Stimulated activated CD4-positive, alpha-beta T cell treated with anti-CD3 and anti-CD28 coated beads, Interleukin-1b, Interleukin-23, amount 100 ng/mL, for 24 hours (primary cell): ENCODE measurements around the gene VILL.
"Not testable (repeated sequence)": the region's sequence is repeated elsewhere in the genome, so short reads cannot be mapped to it uniquely, and the experiment has no call there.

Source experiments
- DNase-seq, 4 experiments: peaks; one replicate each; pipeline ENCODE4 v3.0.0-alpha.2; 2020; ENCODE audit warnings: low read depth in 4 of 4, low spot score in 1 of 4

Gene VILL

DNA sequence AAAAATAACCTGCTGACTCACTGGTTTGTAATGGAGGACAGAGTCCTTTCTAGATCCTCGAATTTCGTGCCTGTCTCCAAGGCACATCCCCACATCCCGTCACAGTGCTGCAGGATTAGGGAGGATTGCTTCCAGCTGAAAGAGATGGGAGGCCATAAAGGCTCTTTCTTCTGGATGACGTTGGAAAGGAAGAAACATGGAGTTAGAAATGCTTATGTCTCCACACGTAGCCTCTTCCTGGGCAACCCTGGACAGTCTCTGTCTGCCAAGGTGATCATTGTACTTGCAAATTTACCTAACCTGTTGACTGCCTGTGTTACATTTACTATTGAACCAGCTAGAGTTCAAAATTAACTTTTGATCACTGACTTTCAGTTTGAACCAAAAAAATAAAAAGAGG is 27.6 kb upstream of the VILL start:
- no peak for DNase-seq

DNA sequence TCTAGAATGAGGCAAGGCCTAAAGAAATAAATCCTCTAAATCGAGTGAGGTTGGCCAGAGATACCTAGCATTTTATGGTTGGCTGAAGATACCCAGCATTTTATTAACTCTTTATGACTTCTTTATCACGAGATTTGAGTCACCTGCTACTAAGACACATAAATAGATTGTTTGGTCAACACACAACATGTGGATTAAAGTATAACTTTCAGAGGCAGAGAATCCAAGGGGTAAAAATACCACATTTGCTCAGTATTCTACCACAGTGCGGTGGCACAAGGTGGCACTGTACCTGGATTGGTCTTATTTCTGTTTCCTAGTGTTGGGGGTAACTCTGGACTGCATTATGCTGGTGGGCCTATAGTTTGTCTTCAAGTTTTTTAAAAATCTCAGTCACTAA is 27.0 kb upstream of the VILL start:
- DNase-seq, result no peak

DNA sequence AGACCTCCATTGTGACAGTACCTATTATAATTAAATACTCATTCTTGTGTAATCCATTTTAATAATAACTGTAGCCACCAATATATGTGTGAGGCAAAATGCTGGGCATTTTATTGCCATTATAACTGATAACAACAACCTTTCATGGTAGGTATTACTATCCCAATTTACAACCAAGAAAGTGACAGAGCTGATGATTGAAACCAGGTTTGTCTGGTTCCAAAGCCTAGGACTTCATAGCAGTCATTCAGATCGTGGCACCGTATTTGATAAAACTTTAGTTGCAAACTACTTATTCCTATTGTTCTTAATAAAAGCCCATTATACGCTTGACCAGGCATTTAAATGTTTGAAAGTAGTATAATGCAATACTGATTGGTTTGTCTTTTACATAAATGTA is 26.4 kb upstream of the VILL start:
- DNase-seq, result no peak

DNA sequence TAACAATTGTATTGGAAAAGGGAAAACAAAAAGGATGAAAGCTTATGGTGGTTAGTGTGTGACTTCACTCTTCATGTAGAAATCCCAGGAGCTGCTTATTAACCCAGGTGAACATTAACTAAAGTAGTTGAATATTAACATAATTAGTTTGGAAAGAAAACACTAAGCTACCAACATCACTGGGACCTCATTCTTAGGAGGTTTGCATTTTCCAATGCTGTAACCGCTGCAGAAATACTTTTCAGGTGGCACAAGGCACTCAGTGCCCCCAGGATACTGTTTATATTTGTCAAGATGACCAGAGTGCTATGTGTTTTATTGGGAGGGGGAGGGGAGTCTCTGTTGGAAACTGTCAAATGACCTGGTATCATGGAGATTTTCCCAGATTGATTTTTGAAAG is 25.9 kb upstream of the VILL start:
- DNase-seq, result no peak

DNA sequence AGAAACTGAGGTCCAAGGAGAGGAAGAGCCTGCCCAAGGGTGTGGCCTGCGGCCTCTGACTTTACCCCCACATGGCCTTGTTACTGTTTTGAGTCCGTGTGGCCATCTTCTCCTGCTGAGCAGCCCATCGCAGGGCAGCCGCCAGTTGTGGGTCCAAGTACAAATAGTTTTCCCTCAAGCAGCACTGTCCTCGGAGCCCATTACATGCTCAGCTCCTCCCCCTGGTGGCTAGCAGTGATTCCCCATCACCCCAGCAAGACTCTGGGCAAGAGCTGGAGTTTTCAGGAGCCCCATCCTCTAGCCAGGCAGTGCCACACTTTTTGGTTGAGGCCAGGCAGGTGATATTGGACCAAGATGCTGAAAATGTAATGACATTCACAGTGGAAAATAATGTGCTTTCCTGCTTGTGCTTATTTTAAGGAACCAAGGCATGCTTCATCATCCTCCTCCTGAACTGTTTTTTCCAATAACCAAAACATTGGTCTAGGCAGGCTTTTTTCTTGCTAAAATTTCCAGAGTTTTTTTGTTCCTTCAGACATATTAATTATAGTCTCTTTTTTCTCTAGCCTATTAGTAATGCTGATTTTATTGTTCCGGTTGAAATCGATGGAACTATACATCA is 23.2 kb upstream of the VILL start:
- peak; percentile 7 to 50 (median 20) for DNase-seq

DNA sequence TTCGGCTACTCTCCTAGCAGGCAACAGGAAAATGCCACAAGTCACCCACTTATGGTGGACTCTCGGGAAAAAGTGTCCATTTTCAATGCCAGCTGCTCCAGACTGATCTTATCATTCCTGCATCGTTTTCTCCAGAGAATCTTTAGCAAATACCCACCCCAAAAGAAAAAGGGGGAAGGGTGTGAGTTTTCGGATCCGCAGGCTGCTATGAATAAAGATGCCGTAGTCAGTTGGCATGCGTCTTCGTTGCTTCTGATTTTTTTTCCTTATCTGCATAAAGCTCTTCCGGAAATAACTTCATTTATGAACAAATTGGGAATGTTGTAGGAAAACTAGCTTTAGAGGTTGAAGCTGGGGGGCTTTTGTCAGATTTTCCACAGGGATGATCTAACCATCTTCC is 22.4 kb upstream of the VILL start:
- no peak for DNase-seq

DNA sequence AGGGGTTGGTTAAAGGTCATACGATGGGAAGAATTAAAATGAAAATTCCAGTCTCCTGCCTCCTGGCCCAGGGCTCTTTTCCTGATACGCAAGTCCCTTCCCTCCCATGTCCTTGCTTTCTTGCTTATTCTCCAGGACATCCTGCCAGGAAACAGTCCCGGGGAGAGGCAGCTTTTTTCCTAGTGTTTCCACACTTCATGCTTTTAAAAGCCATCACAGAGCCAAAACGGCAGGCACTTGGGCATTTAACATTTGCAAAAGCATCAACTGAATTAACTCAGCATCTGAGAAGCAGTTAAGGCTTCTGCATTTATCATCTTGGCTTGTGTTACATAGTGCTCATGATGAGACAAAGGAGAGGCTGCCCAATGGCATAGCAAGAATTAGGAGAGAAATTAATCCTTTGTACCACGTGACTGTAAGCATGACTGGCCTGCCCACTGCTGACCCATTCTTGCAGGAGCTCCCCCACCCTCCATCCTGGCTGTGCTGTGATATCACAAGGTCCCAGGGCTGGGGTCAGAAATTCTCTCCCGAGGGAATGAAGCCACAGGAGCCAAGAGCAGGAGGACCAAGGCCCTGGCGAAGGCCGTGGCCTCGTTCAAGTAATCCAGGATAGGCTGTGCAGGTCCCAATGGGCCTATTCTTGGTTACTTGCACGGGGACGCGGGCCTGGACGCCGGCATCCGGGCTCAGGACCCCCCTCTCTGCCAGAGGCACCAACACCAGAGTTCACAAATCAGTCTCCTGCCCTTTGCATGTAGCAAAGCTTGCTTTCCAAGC is 21.6 kb upstream of the VILL start:
- DNase-seq, result no peak

DNA sequence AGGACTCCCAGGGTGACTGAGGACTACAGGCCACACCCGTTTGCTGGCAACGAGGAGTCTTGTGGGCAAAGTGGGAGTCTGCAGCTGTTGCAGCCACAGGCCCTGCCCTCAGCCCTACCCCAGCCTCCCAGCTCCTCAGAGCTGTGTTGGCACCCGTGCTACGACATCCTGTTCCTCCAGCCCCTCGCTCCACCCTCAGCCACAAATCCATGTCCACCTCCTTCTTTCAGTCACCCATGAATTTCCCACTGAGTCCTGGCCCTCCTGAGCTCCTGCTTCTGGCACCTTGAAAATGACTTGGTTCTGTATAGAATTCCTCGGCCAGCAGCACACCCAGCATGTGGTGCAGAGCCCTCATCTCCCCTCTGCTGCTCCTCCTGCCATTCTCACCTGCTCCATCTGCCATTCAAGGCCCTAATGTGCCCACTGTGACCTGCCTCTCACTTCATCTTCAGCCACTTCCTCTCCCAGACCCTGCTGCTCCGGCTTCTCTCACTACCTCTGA is 20.9 kb upstream of the VILL start:
- no peak for DNase-seq

DNA sequence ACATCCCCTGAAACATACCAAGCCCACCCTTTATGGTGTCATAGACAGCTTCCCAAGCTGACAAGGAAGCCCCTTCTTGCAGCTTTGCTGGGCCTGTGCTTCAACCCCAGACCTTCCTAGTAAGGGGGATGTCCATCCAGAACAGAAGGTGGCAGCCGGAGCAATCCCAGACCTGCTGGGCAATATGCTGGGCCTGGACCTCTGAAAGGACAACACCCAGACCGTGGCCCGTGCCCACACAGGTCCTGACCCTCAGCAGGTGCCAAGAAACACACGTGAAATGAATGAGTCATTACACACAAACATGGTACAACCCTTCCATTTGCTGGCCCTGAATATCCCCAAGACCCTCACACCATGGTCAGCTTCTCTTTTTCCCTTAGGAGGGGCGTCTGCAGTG is 19.8 kb upstream of the VILL start:
- DNase-seq, result no peak

DNA sequence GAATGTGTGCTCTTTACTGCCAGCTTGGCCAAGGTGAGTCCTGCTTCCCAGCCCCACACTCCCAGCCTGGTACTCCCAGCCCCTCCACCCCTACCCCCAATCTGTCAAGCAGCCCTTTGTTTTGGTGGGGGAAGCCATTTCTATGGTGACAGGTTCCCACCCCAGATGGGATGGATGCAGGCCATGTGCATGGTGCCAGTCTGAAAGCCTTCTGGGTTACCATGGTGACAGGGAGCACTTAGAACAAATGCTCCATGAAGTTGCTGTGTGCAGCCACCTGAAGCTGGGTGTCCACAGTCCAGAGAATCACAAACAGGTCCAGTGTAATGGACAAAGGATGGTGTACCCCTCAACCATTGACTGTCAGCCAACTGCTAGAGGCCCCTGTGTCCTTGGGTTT is 19.1 kb upstream of the VILL start:
- DNase-seq, result no peak

DNA sequence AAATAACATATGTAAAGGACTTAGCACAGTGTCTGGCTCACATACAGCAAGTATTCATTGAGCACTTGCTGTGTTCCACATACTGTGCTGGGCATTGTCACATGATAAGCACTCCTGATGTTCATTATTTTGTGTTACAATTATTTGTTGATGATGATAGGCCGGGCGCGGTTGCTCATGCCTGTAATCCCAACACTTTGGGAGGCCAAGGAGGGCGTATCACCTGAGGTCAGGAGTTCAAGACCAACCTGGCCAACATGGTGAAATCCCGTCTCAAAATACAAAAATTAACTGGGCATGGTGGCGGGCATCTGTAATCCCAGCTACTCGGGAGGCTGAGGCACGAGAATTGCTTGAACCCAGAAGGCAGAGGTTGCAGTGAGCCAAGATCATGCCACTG is 18.5 kb upstream of the VILL start:
- DNase-seq, result not testable (repeated sequence)

DNA sequence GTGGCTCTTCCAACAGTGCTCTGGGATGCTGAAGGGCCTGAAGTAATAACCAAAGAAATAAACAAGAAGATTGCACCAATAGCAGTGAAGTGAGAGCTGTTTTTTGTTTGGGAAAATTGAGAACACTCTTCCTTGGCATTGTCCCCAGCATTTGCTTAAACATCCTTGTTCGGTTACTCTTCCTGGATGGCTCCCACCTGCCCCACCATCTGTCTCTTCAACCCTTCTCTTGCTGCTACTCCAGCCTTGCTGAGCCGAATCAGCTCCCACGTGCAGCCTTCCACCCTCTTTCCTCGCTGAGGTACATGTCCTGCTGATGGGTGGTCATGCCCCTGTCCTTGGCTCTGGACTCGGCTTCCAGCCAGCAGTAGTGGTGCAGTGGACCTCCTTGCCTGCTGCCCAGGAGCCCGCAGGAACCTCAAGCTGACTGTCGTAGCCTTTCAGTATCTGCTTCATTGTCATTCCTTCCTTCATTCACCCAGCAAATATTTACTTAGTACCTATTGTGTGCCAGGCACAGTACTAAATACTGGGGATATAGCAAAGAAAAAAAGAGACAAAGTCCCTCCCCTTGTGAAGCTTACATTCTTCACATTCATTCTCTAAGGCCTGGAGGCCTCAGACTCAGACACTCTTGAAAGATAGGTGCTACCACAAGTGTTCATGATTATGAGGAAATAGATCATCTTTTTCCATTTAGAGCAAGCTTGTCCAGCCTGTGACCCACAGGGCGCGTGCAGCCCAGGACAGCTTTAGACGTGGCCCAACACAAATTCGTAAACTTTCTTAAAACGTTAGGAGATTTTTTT is 17.1 kb upstream of the VILL start:
- no peak for DNase-seq

DNA sequence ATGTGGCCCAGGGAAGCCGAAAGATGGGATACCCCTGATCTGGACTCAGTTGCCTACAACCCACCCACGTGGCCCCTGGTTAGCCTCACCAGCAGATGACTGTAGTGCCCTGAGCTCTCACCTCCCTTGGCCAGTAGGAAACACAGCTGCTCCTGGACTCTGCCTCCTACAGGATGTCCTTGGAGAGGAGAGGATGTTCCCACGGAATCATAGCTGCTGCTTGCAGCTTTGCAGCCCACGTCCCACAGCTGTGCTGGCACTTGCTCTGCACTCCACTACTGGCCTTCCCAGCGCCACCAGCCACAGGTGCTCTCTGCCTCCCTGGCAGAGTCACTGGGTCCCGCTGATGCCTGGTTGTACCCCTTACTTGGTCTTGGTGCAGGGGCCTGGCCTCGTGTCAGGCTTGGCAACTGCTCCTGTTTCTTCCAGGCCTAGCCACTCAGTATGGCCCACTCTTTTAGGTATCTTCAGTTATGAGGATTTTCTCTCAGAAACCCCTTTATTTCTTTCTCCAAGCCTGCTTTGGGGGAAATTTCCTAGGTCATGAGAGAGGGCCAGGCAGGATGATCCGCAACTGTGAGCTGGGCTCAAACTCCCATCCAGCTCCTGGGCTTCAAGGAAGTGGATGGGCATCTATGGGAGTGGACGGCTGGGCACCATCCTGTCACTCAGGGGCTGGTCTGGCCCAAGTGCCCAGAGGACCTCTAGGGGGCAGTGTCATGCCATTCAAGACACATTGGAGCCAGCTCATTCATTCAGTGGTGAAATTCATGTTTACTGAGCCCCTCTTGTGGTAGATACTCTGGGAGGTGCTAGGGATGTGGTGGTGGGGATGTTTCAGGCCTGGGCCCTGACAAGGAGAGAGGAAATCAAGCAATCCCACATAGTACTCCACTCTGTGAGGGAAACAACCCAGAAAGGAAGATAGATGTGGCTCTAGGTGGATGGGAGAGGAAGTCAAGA is 16.2 kb upstream of the VILL start:
- DNase-seq, result peak; percentile 42 to 48 (median 46)

DNA sequence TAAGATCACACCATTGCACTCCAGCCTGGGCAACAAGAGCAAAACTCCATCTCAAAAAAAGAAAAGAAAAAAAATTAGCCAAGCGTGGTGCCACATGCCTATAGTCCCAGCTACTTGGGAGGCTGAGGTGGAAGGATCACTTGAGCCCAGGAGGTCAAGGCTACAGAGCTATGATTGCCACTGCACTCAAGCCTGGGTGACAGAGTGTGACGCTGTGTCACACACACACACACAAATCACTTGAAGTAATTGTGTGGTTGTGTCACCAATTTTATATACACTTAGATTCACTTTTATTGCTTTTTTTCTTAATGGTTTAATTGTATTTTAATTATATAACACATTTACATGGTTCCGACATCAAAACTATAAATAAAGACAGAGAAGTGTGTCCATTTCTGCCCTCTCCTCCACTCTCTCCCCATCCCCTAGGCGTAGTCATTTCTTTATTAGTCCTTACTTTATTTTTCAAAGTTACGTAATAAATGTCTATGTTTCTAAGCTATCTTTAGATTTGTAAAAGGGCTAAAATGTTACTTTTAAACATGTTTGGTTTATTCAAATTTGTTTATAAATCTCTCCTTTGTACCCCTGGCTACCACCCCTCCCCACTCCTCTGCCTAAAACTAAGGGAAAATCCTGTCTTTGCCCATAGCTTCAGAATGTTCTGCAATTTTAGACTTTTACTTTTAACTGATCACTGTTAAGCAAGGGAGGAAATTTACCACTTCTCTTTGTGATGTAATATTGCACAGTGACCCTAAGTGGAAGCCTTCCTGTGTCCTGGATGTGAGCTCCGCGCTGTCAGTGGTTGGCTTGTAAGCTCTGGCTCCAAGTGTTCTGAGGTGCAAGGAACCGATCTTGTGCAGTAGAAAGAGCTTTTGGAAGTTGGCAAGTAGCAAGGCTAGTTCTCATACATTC is 10.8 kb upstream of the VILL start:
- no peak for DNase-seq

DNA sequence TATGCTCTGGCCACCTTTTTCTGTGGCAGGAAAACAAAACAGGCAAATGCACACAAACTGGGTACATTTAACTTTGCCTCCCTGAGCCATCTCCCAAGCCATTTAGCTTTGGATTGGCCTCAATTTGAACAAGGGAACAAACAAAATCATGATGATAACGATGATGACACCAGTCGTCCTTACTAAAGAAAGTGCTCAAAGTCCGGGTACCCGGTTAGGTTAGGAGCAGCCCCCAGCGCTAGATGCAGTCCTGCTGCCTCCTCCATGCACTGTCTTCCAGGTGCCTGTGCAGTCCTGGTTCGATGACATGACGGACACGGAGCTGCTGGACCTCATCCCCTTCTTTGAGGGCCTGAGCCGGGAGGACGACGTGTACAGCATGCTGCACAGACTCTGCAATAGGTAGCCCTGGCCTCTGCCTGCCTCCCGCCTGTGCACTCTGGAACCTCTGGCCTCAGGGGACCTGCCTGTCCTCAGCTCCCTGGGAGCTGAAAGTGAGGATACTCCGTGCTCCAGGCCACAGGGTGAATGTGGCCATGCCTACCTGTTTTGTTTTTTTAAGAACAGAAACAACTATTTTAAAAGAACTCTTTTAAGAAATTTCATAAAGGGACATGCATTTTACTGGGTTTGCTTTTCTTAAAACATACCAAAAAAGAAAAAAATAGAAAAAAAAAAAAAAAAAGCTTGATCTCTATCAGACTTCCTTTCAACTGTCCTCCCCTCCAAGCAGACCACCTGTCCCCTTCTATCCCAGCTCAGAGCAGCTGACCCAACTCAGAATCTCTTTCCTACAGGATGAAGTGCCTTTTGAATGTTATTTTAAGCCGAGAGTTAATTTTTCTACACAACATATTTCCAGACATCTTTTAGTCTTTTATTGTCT is 9.9 kb upstream of the VILL start:
- DNase-seq, result no peak

DNA sequence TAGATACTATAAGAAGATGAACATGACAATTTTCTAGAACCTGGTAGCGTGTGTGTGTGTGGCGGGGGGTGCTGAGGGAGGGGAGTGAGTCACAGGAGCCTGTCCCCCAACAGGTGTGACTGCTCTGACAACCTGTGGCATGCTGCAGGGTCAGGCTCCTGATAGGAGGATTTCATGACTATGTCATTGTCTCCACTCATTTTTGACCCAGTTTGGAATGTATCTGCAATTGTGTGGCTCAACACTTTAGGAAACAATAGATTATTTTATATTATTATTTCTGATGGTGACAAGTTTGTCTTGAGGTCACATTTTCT is 9.3 kb upstream of the VILL start:
- DNase-seq, result no peak

DNA sequence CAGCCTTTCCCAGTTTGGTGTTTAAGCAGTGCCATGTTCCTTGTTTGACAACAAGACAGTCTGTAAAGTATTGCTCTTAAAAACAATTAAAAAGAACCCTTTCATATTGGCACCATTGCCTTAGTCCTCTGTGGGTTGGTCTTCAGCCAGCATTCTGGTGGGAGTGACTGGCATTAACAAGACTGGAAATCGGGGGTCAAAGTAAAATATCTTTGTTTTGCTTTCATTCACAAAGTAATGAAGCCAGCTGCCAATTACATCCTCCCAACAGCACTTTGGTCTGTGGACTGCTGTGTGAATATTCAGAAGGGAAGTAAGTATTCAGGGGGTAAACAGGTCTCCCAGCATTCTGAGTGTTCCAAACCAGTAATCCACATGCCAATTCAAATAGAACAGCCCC is 8.3 kb upstream of the VILL start:
- no peak for DNase-seq

DNA sequence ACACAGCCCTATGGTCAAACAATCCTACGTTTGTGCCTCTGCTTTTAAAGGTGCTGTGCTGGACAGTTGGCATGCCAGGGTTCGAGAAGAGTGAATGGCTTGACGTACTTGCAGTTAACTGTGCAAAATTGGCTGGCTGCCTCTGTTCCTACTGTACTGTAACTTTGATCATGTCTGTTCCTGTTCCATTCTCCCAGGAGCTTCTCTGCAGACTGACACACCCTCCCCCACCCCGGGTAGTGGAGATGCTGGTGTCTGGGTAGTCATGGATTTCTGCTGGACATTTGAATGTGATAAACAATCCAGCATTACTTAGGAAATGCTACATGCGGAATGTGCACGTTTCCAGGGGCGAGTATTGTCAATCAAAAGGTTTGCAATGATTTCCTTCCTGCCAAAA is 6.5 kb upstream of the VILL start:
- DNase-seq, result no peak

DNA sequence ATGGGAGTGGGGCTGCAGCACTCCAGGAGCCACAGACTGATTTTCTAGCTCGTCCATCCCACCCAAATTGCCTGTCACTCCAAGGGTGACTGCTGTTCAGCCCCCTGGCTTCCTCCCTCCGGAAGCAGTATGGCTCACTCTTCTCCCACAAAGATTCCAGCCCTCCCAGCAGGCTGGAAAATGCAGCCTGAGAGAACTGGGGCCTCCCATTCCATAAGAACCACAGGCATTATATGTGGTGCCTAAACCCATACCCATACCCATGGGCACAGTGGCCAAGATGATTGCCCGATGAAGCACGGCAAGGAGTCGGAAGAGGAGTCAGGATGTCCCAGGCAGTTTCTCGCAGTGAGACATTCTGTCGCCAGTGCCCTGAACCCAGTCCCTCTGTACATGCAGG is 6.0 kb upstream of the VILL start:
- DNase-seq, result no peak
